Effector memory CD4-positive, alpha-beta T cell (primary cell): ENCODE data around the gene CKAP5.

Experiments
- DNase-seq, 3 donors: peaks; one replicate each; pipeline ENCODE4 v3.0.0-alpha.2; 2020
- H3K27ac ChIP-seq: 2 replicates; pipeline ENCODE4 v1.7.0; 2013; ENCODE audit warnings: mild to moderate bottlenecking, low read length, moderate library complexity; ENCODE audit not compliant: insufficient read depth, poor library complexity, severe bottlenecking
- H3K27me3 ChIP-seq: replicated peaks from 2 replicates; pipeline ENCODE4 v1.7.0; 2013; ENCODE audit warnings: mild to moderate bottlenecking, low read length; ENCODE audit not compliant: insufficient read depth, control insufficient read depth, poor library complexity, severe bottlenecking
- H3K36me3 ChIP-seq: 2 replicates; pipeline ENCODE4 v1.7.0; 2013; ENCODE audit warnings: mild to moderate bottlenecking, low read length, moderate library complexity; ENCODE audit not compliant: control insufficient read depth, insufficient read depth
- H3K4me1 ChIP-seq: 2 replicates; pipeline ENCODE4 v1.7.0; 2013; ENCODE audit warnings: low read length, mild to moderate bottlenecking; ENCODE audit not compliant: control insufficient read depth, insufficient read depth, poor library complexity, severe bottlenecking
- H3K4me3 ChIP-seq: 2 replicates; pipeline ENCODE4 v1.7.0; 2013; ENCODE audit warnings: low read length, low read depth, mild to moderate bottlenecking; ENCODE audit not compliant: insufficient read depth, poor library complexity, severe bottlenecking
- H3K9me3 ChIP-seq: 2 replicates; pipeline ENCODE4 v1.7.0; 2013; ENCODE audit warnings: mild to moderate bottlenecking, low read length, moderate library complexity; ENCODE audit not compliant: control insufficient read depth

Gene CKAP5

GRCh38 chr11:46695345-46696211, 150.5 kb downstream of the CKAP5 start:
- Histone ChIP-seq H3K27me3 (no peaks in the 10 kb centered on the region), H3K4me1 (peaks cover 23% of the 10 kb centered on the region), H3K4me3 (no peak overlapping the region), H3K36me3 (peaks cover 46% of the 10 kb centered on the region), H3K27ac (no peak overlapping the region), H3K9me3 (no peaks in the 10 kb centered on the region)
- DNase-seq: no peak

GRCh38 chr11:46694607-46695006, 151.5 kb downstream of the CKAP5 start:
- H3K9me3 ChIP-seq: no peaks in the 10 kb centered on the region
- H3K27ac ChIP-seq: no peak overlapping the region
- H3K4me3 ChIP-seq: no peak overlapping the region
- peaks cover 23% of the 10 kb centered on the region for H3K4me1 ChIP-seq
- H3K27me3 ChIP-seq: no peaks in the 10 kb centered on the region
- no peak for DNase-seq
- peaks cover 51% of the 10 kb centered on the region for H3K36me3 ChIP-seq

- H3K4me3 ChIP-seq: no peak overlapping the region
- peaks cover 21% of the 10 kb centered on the region for H3K4me1 ChIP-seq
- DNase-seq: no peak
- H3K36me3 ChIP-seq: peaks cover 52% of the 10 kb centered on the region
- no peaks in the 10 kb centered on the region for H3K9me3 ChIP-seq
- no peaks in the 10 kb centered on the region for H3K27me3 ChIP-seq
- no peak overlapping the region for H3K27ac ChIP-seq
These were observed 152.0 kb downstream of the CKAP5 start for GRCh38 chr11:46694072-46694471.

- H3K27ac ChIP-seq: no peak overlapping the region
- H3K9me3 ChIP-seq: no peaks in the 10 kb centered on the region
- no peaks in the 10 kb centered on the region for H3K27me3 ChIP-seq
- no peak overlapping the region for H3K4me3 ChIP-seq
- H3K36me3 ChIP-seq: peaks cover 55% of the 10 kb centered on the region
- DNase-seq: no peak
- H3K4me1 ChIP-seq: peaks cover 16% of the 10 kb centered on the region
These were observed 152.5 kb downstream of the CKAP5 start for GRCh38 chr11:46693597-46694012.
